A673 (cell line): ENCODE data around the gene ADO.

Source experiments
- EZH2 ChIP-seq: fragments of 200-600 bp; sonication (generic); IDR thresholded peaks from 2 replicates; pipeline ENCODE4 v1.6.1; 2017; ENCODE audit warnings: borderline replicate concordance, low read depth, mild to moderate bottlenecking, mixed read lengths, antibody characterized with exemption, low read length; ENCODE audit not compliant: poor library complexity, severe bottlenecking
- TF ChIP-seq, protein P1 (sequence below): fragments of 300-800, 200-600 bp; sonication (generic); conservative IDR thresholded peaks from 2 replicates; pipeline ENCODE4 v1.5.1; 2017; ENCODE audit warnings: low read depth, mild to moderate bottlenecking, antibody characterized with exemption, low read length, moderate library complexity, mixed read lengths

- TF ChIP-seq, protein P1, sequence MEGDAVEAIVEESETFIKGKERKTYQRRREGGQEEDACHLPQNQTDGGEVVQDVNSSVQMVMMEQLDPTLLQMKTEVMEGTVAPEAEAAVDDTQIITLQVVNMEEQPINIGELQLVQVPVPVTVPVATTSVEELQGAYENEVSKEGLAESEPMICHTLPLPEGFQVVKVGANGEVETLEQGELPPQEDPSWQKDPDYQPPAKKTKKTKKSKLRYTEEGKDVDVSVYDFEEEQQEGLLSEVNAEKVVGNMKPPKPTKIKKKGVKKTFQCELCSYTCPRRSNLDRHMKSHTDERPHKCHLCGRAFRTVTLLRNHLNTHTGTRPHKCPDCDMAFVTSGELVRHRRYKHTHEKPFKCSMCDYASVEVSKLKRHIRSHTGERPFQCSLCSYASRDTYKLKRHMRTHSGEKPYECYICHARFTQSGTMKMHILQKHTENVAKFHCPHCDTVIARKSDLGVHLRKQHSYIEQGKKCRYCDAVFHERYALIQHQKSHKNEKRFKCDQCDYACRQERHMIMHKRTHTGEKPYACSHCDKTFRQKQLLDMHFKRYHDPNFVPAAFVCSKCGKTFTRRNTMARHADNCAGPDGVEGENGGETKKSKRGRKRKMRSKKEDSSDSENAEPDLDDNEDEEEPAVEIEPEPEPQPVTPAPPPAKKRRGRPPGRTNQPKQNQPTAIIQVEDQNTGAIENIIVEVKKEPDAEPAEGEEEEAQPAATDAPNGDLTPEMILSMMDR: no peak
- no peak for TF ChIP-seq EZH2
These were observed 8.3 kb downstream of the ADO start for GRCh38 chr10:62812672-62813439.
